SH-SY5Y (cell line): Measurements from ENCODE around the gene CRADD.

Source experiments
- GATA2 ChIP-seq: IDR thresholded peaks from 2 replicates; pipeline ENCODE4 v1.6.1; 2011; ENCODE audit warnings: mild to moderate bottlenecking, low read depth, low read length
- GATA3 ChIP-seq: IDR thresholded peaks from 2 replicates; pipeline ENCODE4 v1.6.1; 2011; ENCODE audit warnings: low read depth, mild to moderate bottlenecking, low read length, moderate library complexity

- TF ChIP-seq GATA2 (no peak), GATA3 (no peak)
Measured at GRCh38 chr12:93853698-93854478, 176.7 kb downstream of the CRADD start.
